H9 (cell line): ENCODE measurements around the gene UBN2. TPM values are rescaled to one million over a fixed set of nuclear protein-coding genes. Genes with fewer than 3 reads are reported as not detected.

Experiments used
- DNase-seq: peaks from one replicate; pipeline ENCODE4 v3.0.0-alpha.2; 2017
- H2AFZ ChIP-seq: one replicate; pipeline ENCODE4 v1.6.1; 2013; ENCODE audit warnings: mild to moderate bottlenecking, low read length, control low read depth, moderate library complexity
- H2AK5ac ChIP-seq: 2 replicates; pipeline ENCODE4 v1.6.1; 2013; ENCODE audit warnings: low read length, control low read depth, mixed read lengths; ENCODE audit not compliant: insufficient read length
- H2BK120ac ChIP-seq: one replicate; pipeline ENCODE4 v1.6.1; 2013; ENCODE audit warnings: low read depth, mild to moderate bottlenecking, low read length, control low read depth, inconsistent platforms; ENCODE audit not compliant: poor library complexity, severe bottlenecking
- H2BK12ac ChIP-seq: 2 replicates; pipeline ENCODE4 v1.6.1; 2013; ENCODE audit warnings: low read length, control low read depth, mixed read lengths, low read depth; ENCODE audit not compliant: insufficient read length
- H2BK15ac ChIP-seq: 2 replicates; pipeline ENCODE4 v1.6.1; 2013; ENCODE audit warnings: low read depth, low read length, control low read depth
- H2BK20ac ChIP-seq: one replicate; pipeline ENCODE4 v1.6.1; 2013; ENCODE audit warnings: low read depth, mild to moderate bottlenecking, low read length, control low read depth, inconsistent platforms; ENCODE audit not compliant: poor library complexity, severe bottlenecking
- H2BK5ac ChIP-seq: 2 replicates; pipeline ENCODE4 v1.6.1; 2013; ENCODE audit warnings: low read length, control low read depth, mixed read lengths; ENCODE audit not compliant: insufficient read length
- H3K14ac ChIP-seq: 2 replicates; pipeline ENCODE4 v1.6.1; 2013; ENCODE audit warnings: low read length, control low read depth; ENCODE audit not compliant: insufficient read depth
- H3K18ac ChIP-seq: 2 replicates; pipeline ENCODE4 v1.6.1; 2013; ENCODE audit warnings: low read depth, mild to moderate bottlenecking, mixed read lengths, low read length, control low read depth; ENCODE audit not compliant: insufficient read length
- H3K23ac ChIP-seq: 2 replicates; pipeline ENCODE4 v1.6.1; 2013; ENCODE audit warnings: low read length, control low read depth, mixed read lengths, low read depth; ENCODE audit not compliant: insufficient read length
- H3K23me2 ChIP-seq: 2 replicates; pipeline ENCODE4 v1.6.1; 2013; ENCODE audit warnings: low read depth, mild to moderate bottlenecking, mixed read lengths, low read length, control low read depth; ENCODE audit not compliant: insufficient read length, poor library complexity, severe bottlenecking
- H3K27ac ChIP-seq: 2 replicates; pipeline ENCODE4 v1.5.1; 2013; ENCODE audit warnings: low read length, control low read depth, mixed read lengths, low read depth; ENCODE audit not compliant: insufficient read length
- H3K27me3 ChIP-seq: 2 replicates; pipeline ENCODE4 v1.6.1; 2013; ENCODE audit warnings: low read length, control low read depth, inconsistent platforms; ENCODE audit not compliant: insufficient read depth
- H3K4ac ChIP-seq: 2 replicates; pipeline ENCODE4 v1.6.1; 2013; ENCODE audit warnings: low read depth, mild to moderate bottlenecking, control low read depth, inconsistent platforms, low read length, moderate library complexity
- H3K4me1 ChIP-seq: 2 replicates; pipeline ENCODE4 v1.6.1; 2013; ENCODE audit warnings: low read length, control low read depth, inconsistent platforms; ENCODE audit not compliant: insufficient read depth
- H3K4me2 ChIP-seq: 2 replicates; pipeline ENCODE4 v1.6.1; 2013; ENCODE audit warnings: low read length, control low read depth, mixed read lengths; ENCODE audit not compliant: insufficient read length, insufficient read depth
- H3K56ac ChIP-seq: 2 replicates; pipeline ENCODE4 v1.6.1; 2013; ENCODE audit warnings: low read depth, mild to moderate bottlenecking, mixed read lengths, low read length, control low read depth; ENCODE audit not compliant: insufficient read length
- H3K79me1 ChIP-seq: 2 replicates; pipeline ENCODE4 v1.6.1; 2013; ENCODE audit warnings: low read depth, mild to moderate bottlenecking, moderate library complexity, low read length, control low read depth, inconsistent platforms; ENCODE audit not compliant: insufficient read depth, poor library complexity, severe bottlenecking
- H3K79me2 ChIP-seq: 2 replicates; pipeline ENCODE4 v1.6.1; 2013; ENCODE audit warnings: low read length, control low read depth, inconsistent platforms; ENCODE audit not compliant: insufficient read depth
- H3K9ac ChIP-seq: 2 replicates; pipeline ENCODE4 v1.6.1; 2013; ENCODE audit warnings: low read length, control low read depth, mixed read lengths; ENCODE audit not compliant: insufficient read length; ENCODE audit errors: extremely low read depth
- H3K9me3 ChIP-seq: one replicate; pipeline ENCODE4 v1.6.1; 2013; ENCODE audit warnings: low read depth, low read length, inconsistent platforms; ENCODE audit not compliant: control insufficient read depth
- H3T11ph ChIP-seq: one replicate; pipeline ENCODE4 v1.6.1; 2013; ENCODE audit warnings: mild to moderate bottlenecking, low read length, control low read depth, inconsistent platforms
- H4K20me1 ChIP-seq: one replicate; pipeline ENCODE4 v1.6.1; 2013; ENCODE audit not compliant: control insufficient read depth, insufficient read length, insufficient read depth
- H4K5ac ChIP-seq: 2 replicates; pipeline ENCODE4 v1.6.1; 2013; ENCODE audit warnings: low read depth, mild to moderate bottlenecking, mixed read lengths, low read length, control low read depth; ENCODE audit not compliant: insufficient read length
- H4K8ac ChIP-seq: replicated peaks from 2 replicates; pipeline ENCODE4 v1.6.1; 2013; ENCODE audit warnings: low read length, control low read depth, mixed read lengths, low read depth; ENCODE audit not compliant: insufficient read length
- H4K91ac ChIP-seq: 2 replicates; pipeline ENCODE4 v1.6.1; 2013; ENCODE audit warnings: low read depth, mild to moderate bottlenecking, moderate library complexity, mixed read lengths, low read length, control low read depth; ENCODE audit not compliant: insufficient read length
- H3K27ac Mint-ChIP-seq, 3 experiments: 2 replicates in 2 of 3; 3 replicates in 1 of 3; pipeline ENCODE4 v1.8.0; 2020 to 2021; ENCODE audit warnings: mixed read lengths in 3 of 3, mild to moderate bottlenecking in 1 of 3, moderate library complexity in 1 of 3
- H3K27me3 Mint-ChIP-seq: 2 replicates; pipeline ENCODE4 v1.8.0; 2021; ENCODE audit warnings: low read depth, mild to moderate bottlenecking, moderate library complexity, mixed read lengths
- H3K36me3 Mint-ChIP-seq, 3 experiments: 2 replicates in 2 of 3; 3 replicates in 1 of 3; pipeline ENCODE4 v1.8.0; 2020 to 2021; ENCODE audit warnings: low read depth in 3 of 3, mixed read lengths in 3 of 3; ENCODE audit not compliant: insufficient read depth in 1 of 3
- H3K4me1 Mint-ChIP-seq, 2 experiments: 2 replicates each; pipeline ENCODE4 v1.8.0; 2020; ENCODE audit warnings: mixed read lengths in 2 of 2
- H3K4me3 Mint-ChIP-seq, 2 experiments: 2 replicates in 1 of 2; 3 replicates in 1 of 2; pipeline ENCODE4 v1.8.0; 2020 to 2021; ENCODE audit warnings: mild to moderate bottlenecking in 2 of 2, mixed read lengths in 2 of 2, moderate library complexity in 1 of 2
- H3K9me3 Mint-ChIP-seq, 2 experiments: 2 replicates in 1 of 2; 3 replicates in 1 of 2; pipeline ENCODE4 v1.8.0; 2020; ENCODE audit warnings: mild to moderate bottlenecking in 2 of 2, mixed read lengths in 2 of 2, moderate library complexity in 1 of 2
- CTCF ChIP-seq: fragments of 200-600 bp; sonication (generic); conservative IDR thresholded peaks from 3 replicates; pipeline ENCODE4 v1.8.0; 2021; ENCODE audit warnings: antibody characterized with exemption, mild to moderate bottlenecking
- WGBS: extraction: QIAGEN DNeasy Blood & Tissue Kit; methylation state at CpG from one replicate; pipeline ENCODE4 v1.1.7; 2013; ENCODE audit warnings: missing lambda C conversion rate, low lambda C conversion rate, mixed read lengths; ENCODE audit not compliant: insufficient read length; ENCODE audit errors: extremely low coverage; 5-methylcytosine and 5-hydroxymethylcytosine counted together
- total RNA-seq: library from RNA; stranded (reverse); gene quantifications from 2 replicates; pipeline ENCODE4 v1.2.1, GENCODE V29; 2021

Gene UBN2
- total RNA-seq, 1 experiment from 2014 or later: 27.6 TPM

GRCh38 chr7:139339698-139340036 lies 108.6 kb downstream of the UBN2 start:
- peak overlapping the region in 2 of 3 experiments; percentile 99 to 100; a peak in 4 of 7 replicates for H3K27ac Mint-ChIP-seq
- H2BK20ac ChIP-seq: no peak overlapping the region
- TF ChIP-seq CTCF: no peak
- H3K27ac ChIP-seq: no peak overlapping the region
- no peak overlapping the region for H2AK5ac ChIP-seq
- H3K36me3 Mint-ChIP-seq: peaks cover 5 to 15% (median 8%) of the 10 kb centered on the region in 3 experiments; a peak in 6 of 7 replicates
- H2BK5ac ChIP-seq: no peak overlapping the region
- no peak overlapping the region for H2AFZ ChIP-seq
- peak overlapping the region; percentile 91 to 95 for H3K4me3 Mint-ChIP-seq
- DNase-seq: no peak
- no peak overlapping the region for H3K4me2 ChIP-seq
- H3K23me2 ChIP-seq: peaks cover 3% of the 10 kb centered on the region
- H3K23ac ChIP-seq: no peak overlapping the region
- peaks cover 14% of the 10 kb centered on the region for H3K27me3 Mint-ChIP-seq
- no peak overlapping the region for H3K56ac ChIP-seq
- H2BK120ac ChIP-seq: no peak overlapping the region
- no peaks in the 10 kb centered on the region for H3K4me1 ChIP-seq
- H4K91ac ChIP-seq: no peak overlapping the region
- no peak overlapping the region for H4K5ac ChIP-seq
- peaks cover 7 to 11% of the 10 kb centered on the region in 2 experiments for H3K4me1 Mint-ChIP-seq
- no peaks in the 10 kb centered on the region for H3K79me1 ChIP-seq
- no peaks in the 10 kb centered on the region for H3K79me2 ChIP-seq
- H3K18ac ChIP-seq: no peak overlapping the region
- no peak overlapping the region for H4K8ac ChIP-seq
- no peaks in the 10 kb centered on the region for H3K9me3 ChIP-seq
- no peaks in the 10 kb centered on the region for H3K27me3 ChIP-seq
- no peak overlapping the region for H2BK15ac ChIP-seq
- no CpG with 5 or more reads among the region's 13 CpGs for WGBS
- no peak overlapping the region for H3K4ac ChIP-seq
- H3K9me3 Mint-ChIP-seq: peaks cover 10 to 14% of the 10 kb centered on the region in 2 experiments; a peak in 4 of 5 replicates
- no peaks in the 10 kb centered on the region for H4K20me1 ChIP-seq
- H3K9ac ChIP-seq: no peak overlapping the region
- no peak overlapping the region for H3T11ph ChIP-seq
- H3K14ac ChIP-seq: no peak overlapping the region
- no peak overlapping the region for H2BK12ac ChIP-seq
